GM21619 (cell line): ENCODE measurements around the gene FAM114A1.

Experiments used
- ATAC-seq: cut with Tn5 transposase; IDR thresholded peaks from one replicate; pipeline ENCODE4 v1.9.1; 2021; ENCODE audit not compliant: unreplicated experiment

FAM114A1 gene

GRCh38 chr4:38867478-38868058 is at the start of gene FAM114A1:
TSS of gene FAM114A1 (plus strand) at chr4:38867806. CDS start at chr4:38878079, 10,273 bp downstream.
- ATAC-seq, result peak; percentile 89

DNA sequence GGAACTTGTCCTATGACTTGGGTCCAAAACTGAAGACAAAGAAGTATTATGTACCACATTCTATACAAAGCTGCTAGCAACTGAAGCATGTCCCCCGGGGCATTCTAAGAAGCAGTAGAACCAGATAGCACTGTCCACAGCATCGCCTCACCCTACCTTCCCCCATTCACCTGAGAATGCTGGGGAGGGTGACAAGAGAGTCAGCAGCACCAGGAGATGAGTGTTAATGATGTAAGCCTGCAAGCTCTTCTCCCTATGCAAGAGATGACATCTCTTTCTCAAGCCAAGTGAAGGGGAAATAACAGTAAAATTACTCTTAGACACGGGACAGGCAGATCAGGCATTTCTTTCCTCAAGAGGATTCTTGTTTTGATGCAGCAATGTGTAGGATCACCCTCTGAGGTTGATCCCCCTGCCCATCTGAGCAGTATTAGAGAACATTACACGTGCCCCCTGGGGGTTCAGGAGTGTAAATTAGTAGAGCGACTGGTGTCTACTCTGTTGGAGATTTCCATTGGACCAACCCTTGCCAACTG is 49.1 kb upstream of the FAM114A1 start:
- ATAC-seq, result peak; percentile 56

GRCh38 chr4:38819569-38819968 is 48.0 kb upstream of the FAM114A1 start:
- ATAC-seq, result peak; percentile 35

GRCh38 chr4:38820329-38821061 is 47.1 kb upstream of the FAM114A1 start:
- ATAC-seq, result peak; percentile 33

- ATAC-seq, result no peak
These were observed 45.9 kb upstream of the FAM114A1 start for GRCh38 chr4:38821739-38822138.

- no peak for ATAC-seq
These were observed 44.8 kb upstream of the FAM114A1 start for GRCh38 chr4:38822748-38823303.

DNA sequence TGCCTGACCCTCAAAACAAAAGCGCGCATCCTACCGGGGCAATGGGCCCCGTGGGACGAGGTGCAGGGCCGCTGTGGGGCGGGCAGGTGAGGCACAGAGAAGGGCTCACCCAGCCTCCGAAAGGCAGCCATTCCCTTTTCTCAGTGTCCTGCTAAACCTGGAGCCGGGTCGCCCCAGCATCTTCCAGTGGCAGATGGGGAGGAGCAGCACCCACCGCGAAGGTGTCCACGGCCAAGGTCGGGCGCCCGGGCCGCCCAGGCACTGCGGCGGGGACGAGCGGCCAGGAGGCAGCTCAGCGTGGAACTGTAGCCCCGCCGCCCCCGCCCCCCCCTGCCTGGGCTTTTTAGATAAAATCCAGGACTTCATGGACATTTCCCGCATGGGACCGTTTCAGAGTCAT is 43.8 kb upstream of the FAM114A1 start:
- no peak for ATAC-seq

DNA sequence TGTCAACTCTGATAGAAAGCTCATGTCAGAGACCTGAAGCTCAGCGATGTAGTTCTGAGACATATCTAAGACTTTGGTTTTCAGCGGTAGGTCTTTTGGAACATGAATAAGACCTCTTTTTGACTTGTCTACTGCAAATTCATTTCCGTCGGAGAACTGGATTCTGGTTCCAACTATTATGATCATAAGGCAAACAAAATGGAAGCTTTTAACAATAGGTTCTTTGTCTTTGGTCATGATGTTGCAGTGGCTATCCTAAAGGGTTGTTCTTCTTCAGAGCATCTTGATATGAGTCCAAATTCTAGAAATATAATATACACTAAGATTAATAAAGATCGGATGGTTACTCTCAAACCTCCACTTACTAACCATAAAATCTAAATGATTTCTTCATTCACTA is 38.4 kb upstream of the FAM114A1 start:
- ATAC-seq, result no peak

GRCh38 chr4:38831653-38832052 is 36.0 kb upstream of the FAM114A1 start:
- no peak for ATAC-seq

GRCh38 chr4:38832206-38832605 is 35.4 kb upstream of the FAM114A1 start:
- ATAC-seq, result no peak

- no peak for ATAC-seq
These were observed 34.7 kb upstream of the FAM114A1 start for GRCh38 chr4:38832624-38833528.

DNA sequence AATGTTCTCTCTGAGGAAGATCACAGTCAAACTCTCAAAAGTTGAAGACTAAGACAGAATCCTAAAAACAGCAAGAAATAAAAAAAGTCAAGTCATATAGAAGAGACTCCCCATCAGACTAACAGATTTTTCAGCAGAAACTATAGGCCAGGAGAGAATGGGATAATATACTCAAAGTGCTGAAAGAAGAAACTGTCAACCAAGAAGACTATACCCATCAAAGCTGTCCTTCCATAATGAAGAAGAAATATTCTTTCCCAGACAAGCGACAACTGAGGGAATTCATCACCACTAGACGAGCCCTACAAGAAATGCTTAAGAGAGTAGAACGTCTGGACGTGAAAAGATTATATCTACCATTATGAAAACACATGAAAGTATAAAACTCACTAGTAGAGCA is 33.0 kb upstream of the FAM114A1 start:
- no peak for ATAC-seq

GRCh38 chr4:38837334-38837733 is 30.3 kb upstream of the FAM114A1 start:
- ATAC-seq, result no peak

GRCh38 chr4:38837849-38838248 is 29.8 kb upstream of the FAM114A1 start:
- no peak for ATAC-seq

- ATAC-seq, result no peak
These were observed 24.6 kb upstream of the FAM114A1 start for GRCh38 chr4:38842994-38843393.

- ATAC-seq, result no peak
These were observed 21.6 kb upstream of the FAM114A1 start for GRCh38 chr4:38846015-38846414.

DNA sequence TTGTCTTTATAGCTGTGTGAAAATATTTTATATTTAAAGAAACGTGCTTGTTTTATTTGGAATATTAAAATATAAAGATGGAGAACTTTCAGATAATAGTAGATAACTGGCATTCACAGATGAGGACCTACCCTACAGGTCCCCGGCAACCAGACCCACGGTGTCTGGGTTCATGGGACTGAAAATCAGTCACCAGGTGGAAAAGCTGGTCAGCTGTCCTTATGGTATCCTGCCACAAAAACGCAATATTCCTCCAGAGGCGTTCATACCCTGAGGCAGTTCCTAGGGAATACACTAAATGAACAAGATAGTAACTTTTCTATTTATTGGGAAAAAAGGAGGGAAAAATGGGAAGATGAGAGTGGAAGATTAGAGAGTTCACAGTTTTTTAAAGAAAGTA is 12.1 kb upstream of the FAM114A1 start:
- no peak for ATAC-seq

DNA sequence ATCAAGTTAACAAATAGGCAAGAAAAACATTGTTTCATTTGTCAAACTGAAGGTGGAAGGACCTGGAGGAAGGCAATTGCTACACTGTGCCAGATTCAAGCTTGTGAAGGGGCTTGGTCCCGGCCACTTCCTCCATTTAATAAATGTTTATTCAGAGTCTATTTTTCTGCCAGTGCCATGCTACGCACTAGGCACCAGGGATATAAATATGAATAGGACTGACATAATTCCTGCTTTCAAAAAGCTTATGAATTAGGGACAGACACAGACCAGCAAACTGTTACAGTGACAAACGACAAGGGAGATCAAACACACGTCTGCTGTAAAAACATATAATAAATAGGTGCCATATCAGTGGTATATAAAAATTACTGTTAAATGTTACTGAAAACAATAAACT is 11.6 kb upstream of the FAM114A1 start:
- no peak for ATAC-seq

GRCh38 chr4:38856524-38857337 is 10.9 kb upstream of the FAM114A1 start, which contains the start of gene TLR6:
TSS of gene TLR6 (minus strand) at chr4:38856817. CDS start at chr4:38829473, 27,344 bp downstream.
- ATAC-seq, result peak; percentile 40
